Endothelial cell of umbilical vein (primary cell): ENCODE results near the gene TMEM234. TPM values are rescaled to one million over a fixed set of nuclear protein-coding genes. Genes with fewer than 3 reads are reported as not detected.

ENCODE experiments used
- BruUV-seq: library from RNA; stranded (reverse); fragments of 400-500 nt; replicated peaks from 2 replicates; lab custom pipeline; 2021; lab: Mats Ljungman, UMichigan
- CTCF ChIA-PET: fragments of 300-600, 350-600 bp; sonication (Branson Sonifier 250); formaldehyde crosslinking; loops from one replicate; lab custom pipeline; 2021; ENCODE audit warnings: antibody characterized with exemption, inconsistent platforms; lab: Charles Lee
- POLR2A ChIA-PET: fragments of 300-600, 350-600 bp; sonication (Branson Sonifier 250); formaldehyde crosslinking; loops from one replicate; lab custom pipeline; 2021; ENCODE audit warnings: antibody characterized with exemption, inconsistent platforms; lab: Charles Lee
- DNase-seq: peaks from one replicate; pipeline ENCODE4 v3.0.0-alpha.2; 2011; ENCODE audit warnings: low read depth, low spot score
- FAIRE-seq: peaks from 2 replicates; lab custom pipeline; 2011; peaks lifted over from hg19 to GRCh38; lab: Jason Lieb, UNC
- H2AFZ ChIP-seq: 2 replicates; pipeline ENCODE4 v1.6.0; 2012; ENCODE audit warnings: low read depth, low read length, control low read depth, inconsistent platforms
- H3K27ac ChIP-seq: 2 replicates; pipeline ENCODE4 v1.5.1; 2011; ENCODE audit warnings: low read depth, mild to moderate bottlenecking, control low read depth, low read length, moderate library complexity; ENCODE audit not compliant: insufficient read depth
- H3K27me3 ChIP-seq, 2 experiments: 2 replicates each; pipeline versions ENCODE4 v1.6.0 to v1.6.1; 2011; ENCODE audit warnings: low read length in 2 of 2, mixed read lengths in 1 of 2; ENCODE audit not compliant: control insufficient read depth in 2 of 2, insufficient read depth in 2 of 2
- H3K36me3 ChIP-seq, 2 experiments: 2 replicates in 1 of 2; 3 replicates in 1 of 2; pipeline ENCODE4 v1.5.1; 2011; ENCODE audit warnings: low read length in 2 of 2, mild to moderate bottlenecking in 1 of 2, moderate library complexity in 1 of 2; ENCODE audit not compliant: control insufficient read depth in 2 of 2, insufficient read depth in 2 of 2; ENCODE audit errors: extremely low read depth in 1 of 2
- H3K4me1 ChIP-seq: 3 replicates; pipeline ENCODE4 v1.5.1; 2011; ENCODE audit warnings: mild to moderate bottlenecking, low read length; ENCODE audit not compliant: control insufficient read depth, insufficient read depth; ENCODE audit errors: extremely low read depth
- H3K4me2 ChIP-seq: 2 replicates; pipeline ENCODE4 v1.6.1; 2011; ENCODE audit warnings: low read length, control low read depth, mixed read lengths; ENCODE audit not compliant: insufficient read depth
- H3K4me3 ChIP-seq, 3 experiments: fragments of 200-600 bp in 1 of 3; sonication (generic), shearing (Covaris generic) in 1 of 3; replicated peaks in 1 of 3; 2 replicates each; pipeline ENCODE4 v1.5.1; 2011 to 2016; ENCODE audit warnings: control low read depth in 3 of 3, low read length in 3 of 3, mild to moderate bottlenecking in 2 of 3, inconsistent platforms in 1 of 3, low read depth in 1 of 3, moderate library complexity in 1 of 3; ENCODE audit not compliant: insufficient read depth in 1 of 3
- H3K79me2 ChIP-seq: 2 replicates; pipeline ENCODE4 v1.6.0; 2012; ENCODE audit warnings: low read length, inconsistent platforms; ENCODE audit not compliant: control insufficient read depth, insufficient read depth
- H3K9ac ChIP-seq: replicated peaks from 2 replicates; pipeline ENCODE3; 2011; ENCODE audit warnings: low read length, control low read depth; ENCODE audit not compliant: insufficient read depth; ENCODE audit errors: extremely low read depth
- H3K9me1 ChIP-seq: replicated peaks from 3 replicates; pipeline ENCODE4 v1.6.0; 2011; ENCODE audit warnings: mild to moderate bottlenecking, low read length; ENCODE audit not compliant: control insufficient read depth, insufficient read depth; ENCODE audit errors: extremely low read depth
- H3K9me3 ChIP-seq: replicated peaks from 2 replicates; pipeline ENCODE4 v1.5.1; 2012; ENCODE audit warnings: low read length, inconsistent platforms; ENCODE audit not compliant: control insufficient read depth, insufficient read depth
- H4K20me1 ChIP-seq: replicated peaks from 2 replicates; pipeline ENCODE3; 2011; ENCODE audit warnings: mild to moderate bottlenecking, low read length; ENCODE audit not compliant: control insufficient read depth, insufficient read depth; ENCODE audit errors: extremely low read depth
- EZH2 ChIP-seq: IDR thresholded peaks from 2 replicates; pipeline ENCODE4 v1.6.1; 2012; ENCODE audit warnings: borderline replicate concordance, low read depth, mild to moderate bottlenecking, moderate library complexity, low read length, inconsistent platforms; ENCODE audit not compliant: severe bottlenecking
- FOS ChIP-seq: IDR thresholded peaks from 2 replicates; pipeline ENCODE4 v1.6.1; 2011; ENCODE audit warnings: mild to moderate bottlenecking, low read length, moderate library complexity, borderline replicate concordance; ENCODE audit not compliant: insufficient read depth
- GATA2 ChIP-seq: IDR thresholded peaks from 2 replicates; pipeline ENCODE4 v1.7.0; 2011; ENCODE audit warnings: low read depth, mild to moderate bottlenecking, moderate library complexity, mixed read lengths, low read length; ENCODE audit not compliant: insufficient read length, insufficient read depth
- JUN ChIP-seq: IDR thresholded peaks from 2 replicates; pipeline ENCODE4 v1.6.1; 2011; ENCODE audit warnings: borderline replicate concordance, low read depth; ENCODE audit not compliant: insufficient read length, insufficient read depth
- MYC ChIP-seq: IDR thresholded peaks from one replicate; pipeline ENCODE4 v1.6.1; 2011; ENCODE audit warnings: mild to moderate bottlenecking, low read depth, low read length
- POLR2A ChIP-seq: IDR thresholded peaks from 2 replicates; pipeline ENCODE4 v1.6.1; 2012; ENCODE audit warnings: low read depth, mild to moderate bottlenecking, control low read depth, low read length
- POLR2AphosphoS5 ChIP-seq: IDR thresholded peaks from 2 replicates; pipeline ENCODE4 v1.6.1; 2012; ENCODE audit warnings: low read depth, mild to moderate bottlenecking, control low read depth, low read length, moderate library complexity; ENCODE audit not compliant: insufficient read depth
- dilution Hi-C: fragments of 300-500 bp; cut with MboI; formaldehyde crosslinking; loops from one replicate; pipeline ENCODE4 v1.15.0; 2019; ENCODE audit warnings: low sequenced_read_pairs; ENCODE audit not compliant: extremely low pct_ligation_motif_present
- intact Hi-C: fragments of 100-400 bp; cut with micrococcal nuclease; formaldehyde crosslinking; loops from one replicate; pipeline ENCODE4 v1.10.0; 2022
- polyA plus RNA-seq, 4 experiments: library from polyadenylated mRNA; depleted of rRNA in 3 of 4; stranded (reverse) in 3 of 4; unstranded in 1 of 4; fragments of >200 nt; gene quantifications; 2 replicates each; pipeline versions ENCODE4 v1.2.1 to v1.2.3, GENCODE V29; 2011 to 2012; ENCODE audit warnings: missing spikeins in 1 of 4
- total RNA-seq: library from RNA; stranded (reverse); gene quantifications from 2 replicates; pipeline ENCODE4 v1.2.3, GENCODE V29; 2021
- TF ChIP-seq, protein P1 (sequence below): IDR thresholded peaks from 2 replicates; pipeline ENCODE4 v1.6.1; 2011; ENCODE audit not compliant: insufficient read depth, insufficient read length
- TF ChIP-seq, protein P2 (sequence below), 2 donors: IDR thresholded peaks; 1 replicate in 1 of 2; 2 replicates in 1 of 2; pipeline ENCODE4 v1.5.1; 2011; ENCODE audit warnings: low read length in 2 of 2, mild to moderate bottlenecking in 2 of 2, moderate library complexity in 2 of 2, control low read depth in 1 of 2, inconsistent platforms in 1 of 2, low read depth in 1 of 2; ENCODE audit not compliant: insufficient read depth in 1 of 2; ENCODE audit errors: extremely low read depth in 1 of 2

Gene TMEM234
- total and polyA plus RNA-seq, 2 donors (not counting 3 experiments of a cell fraction or from before 2014, with no cell fraction given): 20.7 to 21.3 TPM

DNA sequence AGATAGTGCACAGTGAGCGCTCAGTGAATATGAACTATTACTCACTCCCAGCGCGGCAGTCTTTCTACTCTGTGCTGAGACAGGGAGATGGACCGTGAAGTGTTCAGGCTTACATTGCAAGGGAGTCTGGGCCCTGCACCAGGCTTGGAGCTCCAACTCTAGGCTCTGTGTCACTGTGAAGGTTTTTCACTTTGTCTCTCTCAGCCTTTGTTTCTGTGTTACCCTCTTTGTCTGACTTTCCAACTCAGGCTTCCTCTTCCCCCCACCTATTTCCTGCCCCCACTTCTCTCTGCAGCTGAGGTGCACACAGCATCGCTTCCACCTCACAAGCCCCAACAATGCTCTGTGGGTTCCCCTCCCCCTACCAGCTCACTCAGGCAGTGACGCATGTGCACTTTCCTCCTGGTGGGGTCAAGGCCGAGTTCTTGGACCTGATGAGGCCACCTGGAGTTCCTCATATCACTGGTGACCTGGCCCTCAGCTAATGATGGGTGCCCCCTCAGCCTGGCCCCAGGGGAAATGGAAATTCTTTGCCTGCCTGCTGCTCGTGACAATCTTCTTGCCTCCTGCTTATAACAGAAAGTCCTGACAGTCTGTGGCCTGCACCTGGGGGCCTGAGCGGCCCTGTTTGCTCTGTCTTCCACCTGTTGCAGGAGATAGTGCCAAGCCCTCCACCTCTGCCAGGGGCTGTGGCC is 27.8 kb upstream of the TMEM234 start:
- no peaks in the 10 kb centered on the region for H3K36me3 ChIP-seq
- peaks cover 47% of the 10 kb centered on the region for H3K4me1 ChIP-seq
- BruUV-seq: no TSS peak
- FAIRE-seq (peak; percentile 98), DNase-seq (peak; percentile 88)
- ChIA-PET CTCF (interaction anchor here (0.7 to 6.3 kb wide), 11 partner anchors 10 to 86 kb away, joined by 3 to 73 read pairs (median 12); partner anchors contain the start of genes HDAC1 and MARCKSL1), POLR2A (interaction anchor here (0.6 to 2.0 kb wide), 5 partner anchors 9 to 86 kb away, joined by 5 to 18 read pairs (median 9); partner anchors contain the start of gene MARCKSL1)
- no peaks in the 10 kb centered on the region for H3K27me3 ChIP-seq
- no peaks in the 10 kb centered on the region for H4K20me1 ChIP-seq
- H3K79me2 ChIP-seq: no peaks in the 10 kb centered on the region
- H3K4me3 ChIP-seq: no peak overlapping the region
- intact Hi-C loops: loop anchor here (1.0 to 2.0 kb wide), 4 partner anchors 9 to 85 kb away; partner anchors contain the start of gene HDAC1
- H3K9me1 ChIP-seq: no peaks in the 10 kb centered on the region
- H2AFZ ChIP-seq: peak overlapping the region; percentile 9
- peak overlapping the region; percentile 49 for H3K9ac ChIP-seq
- no peaks in the 10 kb centered on the region for H3K9me3 ChIP-seq
- dilution Hi-C loops: no loop called here
- peak; percentile 61 for TF ChIP-seq POLR2A
- peak; percentile 50 for TF ChIP-seq MYC
- TF ChIP-seq POLR2AphosphoS5: peak; percentile 81
- TF ChIP-seq, protein P1, sequence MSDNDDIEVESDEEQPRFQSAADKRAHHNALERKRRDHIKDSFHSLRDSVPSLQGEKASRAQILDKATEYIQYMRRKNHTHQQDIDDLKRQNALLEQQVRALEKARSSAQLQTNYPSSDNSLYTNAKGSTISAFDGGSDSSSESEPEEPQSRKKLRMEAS: peak; percentile 64
- peak; percentile 49 for TF ChIP-seq JUN
- TF ChIP-seq EZH2: no peak
- peak; percentile 41 for TF ChIP-seq GATA2
- TF ChIP-seq, protein P2, sequence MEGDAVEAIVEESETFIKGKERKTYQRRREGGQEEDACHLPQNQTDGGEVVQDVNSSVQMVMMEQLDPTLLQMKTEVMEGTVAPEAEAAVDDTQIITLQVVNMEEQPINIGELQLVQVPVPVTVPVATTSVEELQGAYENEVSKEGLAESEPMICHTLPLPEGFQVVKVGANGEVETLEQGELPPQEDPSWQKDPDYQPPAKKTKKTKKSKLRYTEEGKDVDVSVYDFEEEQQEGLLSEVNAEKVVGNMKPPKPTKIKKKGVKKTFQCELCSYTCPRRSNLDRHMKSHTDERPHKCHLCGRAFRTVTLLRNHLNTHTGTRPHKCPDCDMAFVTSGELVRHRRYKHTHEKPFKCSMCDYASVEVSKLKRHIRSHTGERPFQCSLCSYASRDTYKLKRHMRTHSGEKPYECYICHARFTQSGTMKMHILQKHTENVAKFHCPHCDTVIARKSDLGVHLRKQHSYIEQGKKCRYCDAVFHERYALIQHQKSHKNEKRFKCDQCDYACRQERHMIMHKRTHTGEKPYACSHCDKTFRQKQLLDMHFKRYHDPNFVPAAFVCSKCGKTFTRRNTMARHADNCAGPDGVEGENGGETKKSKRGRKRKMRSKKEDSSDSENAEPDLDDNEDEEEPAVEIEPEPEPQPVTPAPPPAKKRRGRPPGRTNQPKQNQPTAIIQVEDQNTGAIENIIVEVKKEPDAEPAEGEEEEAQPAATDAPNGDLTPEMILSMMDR (IDR thresholded peaks at IDR 0.05; ENCODE audit: extremely low read depth in 1 of 2, insufficient read depth in 1 of 2, low read depth in 1 of 2, low read length in 2 of 2): no peak
- peak; percentile 81 for TF ChIP-seq FOS
- peak overlapping the region; percentile 6 for H3K4me2 ChIP-seq
- H3K27ac ChIP-seq: peak overlapping the region; percentile 77
